ENCODE measurements around the gene CHURC1. TPM values are rescaled to one million over a fixed set of nuclear protein-coding genes. Genes with fewer than 3 reads are reported as not detected.
A peak's percentile ranks its signal among the peaks of the same experiment; 100 is the strongest.

The CHURC1 gene
- total RNA-seq, 1 experiment from 2014 or later = 52.4 TPM

DNA sequence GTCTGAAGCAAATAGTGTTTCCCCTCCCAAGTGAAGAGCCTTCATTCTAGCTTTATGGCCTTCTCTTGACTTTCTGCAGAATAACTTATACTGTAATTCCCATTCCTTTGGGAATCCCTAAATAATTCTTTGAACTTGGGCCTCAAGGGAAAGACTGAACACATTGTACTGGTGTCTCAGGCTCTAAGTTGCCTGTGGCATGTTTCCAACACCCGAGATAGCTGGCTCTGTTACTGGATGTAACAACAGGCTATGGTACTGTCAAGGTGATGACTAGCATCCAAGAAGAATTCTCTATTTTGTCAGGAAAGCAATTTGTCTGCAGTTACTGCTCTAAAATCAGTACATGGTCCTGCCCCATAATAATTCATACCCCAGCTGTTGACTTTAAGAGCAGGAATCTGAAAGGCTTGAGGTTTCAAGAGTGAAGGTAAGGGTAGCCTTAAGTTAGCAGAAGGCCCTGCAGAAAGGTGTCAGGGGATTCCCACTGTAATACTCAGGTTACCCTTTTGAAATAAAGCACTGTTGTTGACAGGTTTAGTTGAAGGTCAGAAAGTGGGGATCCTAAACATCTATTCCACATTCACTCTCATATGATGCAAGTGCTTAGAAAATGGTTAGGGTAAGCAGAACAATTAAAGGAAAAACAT is 23.0 kb downstream of the CHURC1 start (continued):
- TF ChIP-seq, protein P1, sequence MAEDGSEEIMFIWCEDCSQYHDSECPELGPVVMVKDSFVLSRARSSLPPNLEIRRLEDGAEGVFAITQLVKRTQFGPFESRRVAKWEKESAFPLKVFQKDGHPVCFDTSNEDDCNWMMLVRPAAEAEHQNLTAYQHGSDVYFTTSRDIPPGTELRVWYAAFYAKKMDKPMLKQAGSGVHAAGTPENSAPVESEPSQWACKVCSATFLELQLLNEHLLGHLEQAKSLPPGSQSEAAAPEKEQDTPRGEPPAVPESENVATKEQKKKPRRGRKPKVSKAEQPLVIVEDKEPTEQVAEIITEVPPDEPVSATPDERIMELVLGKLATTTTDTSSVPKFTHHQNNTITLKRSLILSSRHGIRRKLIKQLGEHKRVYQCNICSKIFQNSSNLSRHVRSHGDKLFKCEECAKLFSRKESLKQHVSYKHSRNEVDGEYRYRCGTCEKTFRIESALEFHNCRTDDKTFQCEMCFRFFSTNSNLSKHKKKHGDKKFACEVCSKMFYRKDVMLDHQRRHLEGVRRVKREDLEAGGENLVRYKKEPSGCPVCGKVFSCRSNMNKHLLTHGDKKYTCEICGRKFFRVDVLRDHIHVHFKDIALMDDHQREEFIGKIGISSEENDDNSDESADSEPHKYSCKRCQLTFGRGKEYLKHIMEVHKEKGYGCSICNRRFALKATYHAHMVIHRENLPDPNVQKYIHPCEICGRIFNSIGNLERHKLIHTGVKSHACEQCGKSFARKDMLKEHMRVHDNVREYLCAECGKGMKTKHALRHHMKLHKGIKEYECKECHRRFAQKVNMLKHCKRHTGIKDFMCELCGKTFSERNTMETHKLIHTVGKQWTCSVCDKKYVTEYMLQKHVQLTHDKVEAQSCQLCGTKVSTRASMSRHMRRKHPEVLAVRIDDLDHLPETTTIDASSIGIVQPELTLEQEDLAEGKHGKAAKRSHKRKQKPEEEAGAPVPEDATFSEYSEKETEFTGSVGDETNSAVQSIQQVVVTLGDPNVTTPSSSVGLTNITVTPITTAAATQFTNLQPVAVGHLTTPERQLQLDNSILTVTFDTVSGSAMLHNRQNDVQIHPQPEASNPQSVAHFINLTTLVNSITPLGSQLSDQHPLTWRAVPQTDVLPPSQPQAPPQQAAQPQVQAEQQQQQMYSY (CRISPR knock-in tag; IDR thresholded peaks at IDR 0.05) = no peak
- TF ChIP-seq, protein P2, sequence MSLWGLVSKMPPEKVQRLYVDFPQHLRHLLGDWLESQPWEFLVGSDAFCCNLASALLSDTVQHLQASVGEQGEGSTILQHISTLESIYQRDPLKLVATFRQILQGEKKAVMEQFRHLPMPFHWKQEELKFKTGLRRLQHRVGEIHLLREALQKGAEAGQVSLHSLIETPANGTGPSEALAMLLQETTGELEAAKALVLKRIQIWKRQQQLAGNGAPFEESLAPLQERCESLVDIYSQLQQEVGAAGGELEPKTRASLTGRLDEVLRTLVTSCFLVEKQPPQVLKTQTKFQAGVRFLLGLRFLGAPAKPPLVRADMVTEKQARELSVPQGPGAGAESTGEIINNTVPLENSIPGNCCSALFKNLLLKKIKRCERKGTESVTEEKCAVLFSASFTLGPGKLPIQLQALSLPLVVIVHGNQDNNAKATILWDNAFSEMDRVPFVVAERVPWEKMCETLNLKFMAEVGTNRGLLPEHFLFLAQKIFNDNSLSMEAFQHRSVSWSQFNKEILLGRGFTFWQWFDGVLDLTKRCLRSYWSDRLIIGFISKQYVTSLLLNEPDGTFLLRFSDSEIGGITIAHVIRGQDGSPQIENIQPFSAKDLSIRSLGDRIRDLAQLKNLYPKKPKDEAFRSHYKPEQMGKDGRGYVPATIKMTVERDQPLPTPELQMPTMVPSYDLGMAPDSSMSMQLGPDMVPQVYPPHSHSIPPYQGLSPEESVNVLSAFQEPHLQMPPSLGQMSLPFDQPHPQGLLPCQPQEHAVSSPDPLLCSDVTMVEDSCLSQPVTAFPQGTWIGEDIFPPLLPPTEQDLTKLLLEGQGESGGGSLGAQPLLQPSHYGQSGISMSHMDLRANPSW (CRISPR knock-in tag; conservative IDR thresholded peaks at IDR 0.05; ENCODE audit: low read depth) = no peak
- TF ChIP-seq TEAD4 (CRISPR knock-in tag; IDR thresholded peaks at IDR 0.05) = no peak
- TF ChIP-seq, protein P3, sequence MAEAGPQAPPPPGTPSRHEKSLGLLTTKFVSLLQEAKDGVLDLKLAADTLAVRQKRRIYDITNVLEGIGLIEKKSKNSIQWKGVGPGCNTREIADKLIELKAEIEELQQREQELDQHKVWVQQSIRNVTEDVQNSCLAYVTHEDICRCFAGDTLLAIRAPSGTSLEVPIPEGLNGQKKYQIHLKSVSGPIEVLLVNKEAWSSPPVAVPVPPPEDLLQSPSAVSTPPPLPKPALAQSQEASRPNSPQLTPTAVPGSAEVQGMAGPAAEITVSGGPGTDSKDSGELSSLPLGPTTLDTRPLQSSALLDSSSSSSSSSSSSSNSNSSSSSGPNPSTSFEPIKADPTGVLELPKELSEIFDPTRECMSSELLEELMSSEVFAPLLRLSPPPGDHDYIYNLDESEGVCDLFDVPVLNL (CRISPR knock-in tag; IDR thresholded peaks at IDR 0.05; ENCODE audit: borderline replicate concordance, low read depth) = no peak
- no peak for TF ChIP-seq ZNF423 (CRISPR knock-in tag; IDR thresholded peaks at IDR 0.05)
- TF ChIP-seq CBFB (CRISPR knock-in tag; IDR thresholded peaks at IDR 0.05; ENCODE audit: low read depth) = no peak

DNA sequence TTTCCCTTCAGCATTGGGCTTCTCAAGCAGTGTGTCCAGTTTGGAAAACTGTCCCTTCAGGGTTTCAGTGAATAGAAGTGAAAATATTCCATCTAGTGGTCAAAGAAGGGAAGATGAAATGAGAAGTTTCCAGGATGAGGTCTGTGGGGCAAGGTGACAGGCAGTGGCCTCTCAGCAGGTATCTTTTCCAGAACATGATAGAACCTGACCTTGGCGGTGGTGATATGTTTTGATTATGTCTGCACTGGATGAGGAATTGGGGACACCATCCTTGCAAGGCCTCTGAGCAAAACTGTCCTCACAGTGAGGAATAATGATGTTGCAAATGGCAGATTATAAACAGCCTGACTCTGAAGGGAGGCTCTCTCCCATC is 23.6 kb downstream of the CHURC1 start:
- DNase-seq (ENCODE audit: low spot score) = no peak
- no peak overlapping the region for H3K4me3 Mint-ChIP-seq
- ChIA-PET CTCF (no interaction called here), POLR2A (no interaction called here)
- H3K9me3 Mint-ChIP-seq = no peaks in the 10 kb centered on the region
- no peak for ATAC-seq
- TF ChIP-seq, protein P4, sequence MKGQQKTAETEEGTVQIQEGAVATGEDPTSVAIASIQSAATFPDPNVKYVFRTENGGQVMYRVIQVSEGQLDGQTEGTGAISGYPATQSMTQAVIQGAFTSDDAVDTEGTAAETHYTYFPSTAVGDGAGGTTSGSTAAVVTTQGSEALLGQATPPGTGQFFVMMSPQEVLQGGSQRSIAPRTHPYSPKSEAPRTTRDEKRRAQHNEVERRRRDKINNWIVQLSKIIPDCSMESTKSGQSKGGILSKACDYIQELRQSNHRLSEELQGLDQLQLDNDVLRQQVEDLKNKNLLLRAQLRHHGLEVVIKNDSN (CRISPR knock-in tag; IDR thresholded peaks at IDR 0.05) = no peak
- TF ChIP-seq ZNF138 (CRISPR knock-in tag; conservative IDR thresholded peaks at IDR 0.05) = no peak
- no peak for TF ChIP-seq ZBTB21 (CRISPR knock-in tag; IDR thresholded peaks at IDR 0.05; ENCODE audit: borderline replicate concordance)
- TF ChIP-seq RELA (CRISPR knock-in tag; IDR thresholded peaks at IDR 0.05; ENCODE audit: borderline replicate concordance) = no peak
- no peak for TF ChIP-seq GABPB1 (CRISPR knock-in tag; IDR thresholded peaks at IDR 0.05)
- TF ChIP-seq ZNF219 (CRISPR knock-in tag; IDR thresholded peaks at IDR 0.05; ENCODE audit: borderline replicate concordance) = no peak
- TF ChIP-seq, protein P5, sequence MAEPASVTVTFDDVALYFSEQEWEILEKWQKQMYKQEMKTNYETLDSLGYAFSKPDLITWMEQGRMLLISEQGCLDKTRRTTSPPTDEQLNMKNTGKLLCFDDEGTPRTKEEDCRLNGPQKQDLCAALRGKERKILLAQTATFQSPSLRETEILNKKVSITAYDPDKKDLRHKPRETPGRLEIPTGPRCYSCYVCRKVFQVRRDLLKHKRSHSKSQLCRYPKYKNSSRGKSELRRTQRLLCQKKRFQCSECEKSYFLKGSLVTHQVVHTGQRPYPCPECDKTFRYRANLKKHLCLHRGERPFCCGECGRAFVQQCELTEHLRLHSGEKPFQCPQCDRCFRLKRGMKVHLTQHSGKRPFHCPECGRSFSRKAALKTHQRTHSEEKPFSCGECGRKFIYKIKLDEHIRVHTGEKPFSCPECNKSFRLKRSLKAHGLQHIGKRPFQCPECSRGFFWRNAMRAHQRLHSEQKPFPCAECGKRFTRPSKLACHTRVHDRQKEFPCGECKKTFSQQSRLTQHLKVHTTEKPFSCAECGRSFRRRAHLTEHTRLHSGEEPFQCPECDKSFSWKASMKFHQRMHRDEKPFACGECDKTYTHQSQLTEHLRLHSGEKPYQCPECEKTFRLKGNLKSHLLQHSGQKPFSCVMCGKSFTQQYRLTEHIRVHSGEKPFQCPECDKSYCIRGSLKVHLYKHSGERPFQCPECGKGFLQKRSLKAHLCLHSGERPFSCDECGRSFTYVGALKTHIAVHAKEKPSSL (CRISPR knock-in tag; conservative IDR thresholded peaks at IDR 0.05) = no peak
- no peak for TF ChIP-seq HMGA2 (CRISPR knock-in tag; IDR thresholded peaks at IDR 0.05)
- TF ChIP-seq MYBL2 (CRISPR knock-in tag; IDR thresholded peaks at IDR 0.05) = no peak
- TF ChIP-seq, protein P6, sequence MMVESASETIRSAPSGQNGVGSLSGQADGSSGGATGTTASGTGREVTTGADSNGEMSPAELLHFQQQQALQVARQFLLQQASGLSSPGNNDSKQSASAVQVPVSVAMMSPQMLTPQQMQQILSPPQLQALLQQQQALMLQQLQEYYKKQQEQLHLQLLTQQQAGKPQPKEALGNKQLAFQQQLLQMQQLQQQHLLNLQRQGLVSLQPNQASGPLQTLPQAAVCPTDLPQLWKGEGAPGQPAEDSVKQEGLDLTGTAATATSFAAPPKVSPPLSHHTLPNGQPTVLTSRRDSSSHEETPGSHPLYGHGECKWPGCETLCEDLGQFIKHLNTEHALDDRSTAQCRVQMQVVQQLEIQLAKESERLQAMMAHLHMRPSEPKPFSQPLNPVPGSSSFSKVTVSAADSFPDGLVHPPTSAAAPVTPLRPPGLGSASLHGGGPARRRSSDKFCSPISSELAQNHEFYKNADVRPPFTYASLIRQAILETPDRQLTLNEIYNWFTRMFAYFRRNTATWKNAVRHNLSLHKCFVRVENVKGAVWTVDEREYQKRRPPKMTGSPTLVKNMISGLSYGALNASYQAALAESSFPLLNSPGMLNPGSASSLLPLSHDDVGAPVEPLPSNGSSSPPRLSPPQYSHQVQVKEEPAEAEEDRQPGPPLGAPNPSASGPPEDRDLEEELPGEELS (CRISPR knock-in tag; IDR thresholded peaks at IDR 0.05) = no peak
- TF ChIP-seq ZNF317 (CRISPR knock-in tag; IDR thresholded peaks at IDR 0.05; ENCODE audit: borderline replicate concordance, low read depth) = no peak
- peaks cover 19% of the 10 kb centered on the region; the same call in 1 of the 2 replicates for H3K36me3 Mint-ChIP-seq
- H3K27ac Mint-ChIP-seq = peak overlapping the region; percentile 16; the same call in 1 of the 2 replicates
- peaks cover 6% of the 10 kb centered on the region for H3K4me1 Mint-ChIP-seq
- no peaks in the 10 kb centered on the region for H3K27me3 Mint-ChIP-seq (ENCODE audit: low read depth)
